Right lung (tissue), 10 donors: ENCODE measurements around the gene TAF9B. TPM values are rescaled to one million over a fixed set of nuclear protein-coding genes. Genes with fewer than 3 reads are reported as not detected.
"Not testable (repeated sequence)": the region's sequence is repeated elsewhere in the genome, so short reads cannot be mapped to it uniquely, and the experiment has no call there.

Experiments
- DNase-seq, 2 donors: peaks; one replicate each; pipeline ENCODE4 v3.0.0-alpha.2; 2013
- long read RNA-seq, 8 donors: transcript quantifications; one replicate each; lab custom pipeline, GENCODE V29; 2026
- polyA plus RNA-seq, 5 donors: library from polyadenylated mRNA; unstranded; fragments of 120-200 nt; gene quantifications; one replicate each; pipeline versions ENCODE4 v1.2.1 to v1.2.3, GENCODE V29; 2013; ENCODE audit warnings: inconsistent platforms in 1 of 5, low replicate concordance in 1 of 5; ENCODE audit not compliant: insufficient read length in 5 of 5, insufficient read depth in 1 of 5

Gene TAF9B, protein sequence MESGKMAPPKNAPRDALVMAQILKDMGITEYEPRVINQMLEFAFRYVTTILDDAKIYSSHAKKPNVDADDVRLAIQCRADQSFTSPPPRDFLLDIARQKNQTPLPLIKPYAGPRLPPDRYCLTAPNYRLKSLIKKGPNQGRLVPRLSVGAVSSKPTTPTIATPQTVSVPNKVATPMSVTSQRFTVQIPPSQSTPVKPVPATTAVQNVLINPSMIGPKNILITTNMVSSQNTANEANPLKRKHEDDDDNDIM
- 10 to 100 TPM; 34.4 to 51.4 (median 46.5) TPM for polyA plus RNA-seq
- long read RNA-seq, donor 1, transcript TAF9B-201 (7 exons, 2,713 nt), result major isoform, 21 of 21 reads
- long read RNA-seq, donor 1, partial matches to known transcripts, result 0 of 21 reads
- long read RNA-seq, donor 1, other reads (novel, unspliced or antisense), result 0 of 21 reads
- long read RNA-seq, donor 2, transcript TAF9B-201 (7 exons, 2,713 nt), result major isoform, 15 of 15 reads
- long read RNA-seq, donor 2, partial matches to known transcripts, result 0 of 15 reads
- long read RNA-seq, donor 2, other reads (novel, unspliced or antisense), result 0 of 15 reads
- long read RNA-seq, donor 3, transcript TAF9B-201 (7 exons, 2,713 nt), result major isoform, 8 of 8 reads
- long read RNA-seq, donor 3, partial matches to known transcripts, result 0 of 8 reads
- long read RNA-seq, donor 3, other reads (novel, unspliced or antisense), result 0 of 8 reads
- long read RNA-seq, donor 4, transcript TAF9B-201 (7 exons, 2,713 nt), result major isoform, 5 of 10 reads
- long read RNA-seq, donor 4, partial matches to known transcripts, result 5 of 10 reads
- long read RNA-seq, donor 4, other reads (novel, unspliced or antisense), result 0 of 10 reads
- long read RNA-seq, donor 5, transcript TAF9B-201 (7 exons, 2,713 nt), result major isoform, 12 of 12 reads
- long read RNA-seq, donor 5, partial matches to known transcripts, result 0 of 12 reads
- long read RNA-seq, donor 5, other reads (novel, unspliced or antisense), result 0 of 12 reads
- long read RNA-seq, donor 6, transcript TAF9B-201 (7 exons, 2,713 nt), result major isoform, 23 of 23 reads
- long read RNA-seq, donor 6, partial matches to known transcripts, result 0 of 23 reads
- long read RNA-seq, donor 6, other reads (novel, unspliced or antisense), result 0 of 23 reads
- long read RNA-seq, donor 7, transcript TAF9B-201 (7 exons, 2,713 nt), result major isoform, 11 of 12 reads
- long read RNA-seq, donor 7, partial matches to known transcripts, result 0 of 12 reads
- long read RNA-seq, donor 7, other reads (novel, unspliced or antisense), result 0 of 12 reads
- long read RNA-seq, donor 8, transcript TAF9B-201 (7 exons, 2,713 nt), result major isoform, 7 of 12 reads
- long read RNA-seq, donor 8, partial matches to known transcripts, result 5 of 12 reads
- long read RNA-seq, donor 8, other reads (novel, unspliced or antisense), result 0 of 12 reads

DNA sequence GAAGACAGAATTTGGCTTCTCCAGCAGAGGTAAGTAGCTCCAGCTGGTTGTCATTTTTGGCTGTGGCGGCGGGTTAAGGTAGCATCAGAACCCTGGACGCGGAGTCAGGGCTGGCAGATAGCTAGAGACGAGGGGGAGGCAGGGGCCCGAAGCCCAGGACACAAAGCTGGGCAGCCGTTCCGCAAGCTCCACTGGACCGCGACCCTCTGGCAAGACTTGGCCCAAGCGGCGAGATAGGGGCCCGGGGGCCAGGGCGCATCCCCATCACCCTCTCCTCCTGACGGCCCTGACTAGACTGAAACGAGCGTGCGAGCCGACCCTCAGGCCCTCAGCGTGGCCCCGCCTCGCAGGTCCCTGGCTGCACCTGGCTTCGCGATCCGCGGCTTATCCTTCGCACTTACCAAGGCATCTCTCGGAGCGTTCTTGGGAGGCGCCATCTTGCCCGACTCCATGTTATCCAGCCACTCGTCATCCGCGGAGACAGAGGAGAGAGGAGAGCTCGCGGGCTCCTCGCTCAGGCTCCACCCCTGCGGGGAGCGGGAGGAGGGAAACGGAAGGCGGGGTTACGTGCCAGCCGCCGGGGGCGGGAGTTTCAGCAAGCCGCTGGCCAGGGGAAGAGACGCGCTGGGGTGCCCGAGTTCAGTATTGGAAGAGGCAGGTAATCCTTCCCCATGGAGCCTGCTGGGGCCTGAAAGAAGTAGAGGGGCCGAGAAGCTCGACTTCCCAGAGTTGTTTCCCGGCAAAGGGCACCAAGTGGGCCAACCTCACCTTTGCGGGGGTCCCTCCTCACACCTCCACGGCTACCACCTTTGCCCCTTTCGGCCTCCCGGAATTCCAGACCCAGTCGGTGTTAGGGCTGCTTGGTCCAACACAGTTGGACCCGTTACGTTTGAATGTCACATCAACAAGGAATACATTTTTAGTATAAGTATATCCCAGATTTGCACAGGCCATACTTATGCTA, at the start of gene TAF9B:
Gene TAF9B, minus strand, starts transcription at position 491 of the 964 bp plus-strand sequence. Its CDS starts 39 bp downstream, at position 452.
- peak; percentile 72 to 82 for DNase-seq

DNA sequence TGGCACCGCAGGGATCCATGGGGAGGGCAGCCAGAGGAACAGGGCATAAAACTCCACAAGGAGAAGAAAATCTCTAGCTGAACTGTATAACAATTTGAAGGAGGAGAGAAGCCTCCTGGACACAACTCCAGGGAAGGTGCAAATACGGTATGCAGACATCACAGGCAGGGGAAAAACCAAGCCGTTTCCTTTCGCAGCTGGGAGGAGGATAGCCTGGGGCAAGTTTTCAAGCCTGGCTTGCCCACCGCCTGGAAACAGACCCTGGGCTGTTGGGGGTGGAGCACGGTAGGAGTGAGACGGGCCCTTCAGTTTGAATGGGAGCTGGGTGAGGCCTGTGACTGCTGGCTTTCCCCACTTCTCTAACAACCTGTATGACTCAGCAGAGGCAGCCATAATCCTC, 43.4 kb upstream of the TAF9B start:
- DNase-seq, result no peak

DNA sequence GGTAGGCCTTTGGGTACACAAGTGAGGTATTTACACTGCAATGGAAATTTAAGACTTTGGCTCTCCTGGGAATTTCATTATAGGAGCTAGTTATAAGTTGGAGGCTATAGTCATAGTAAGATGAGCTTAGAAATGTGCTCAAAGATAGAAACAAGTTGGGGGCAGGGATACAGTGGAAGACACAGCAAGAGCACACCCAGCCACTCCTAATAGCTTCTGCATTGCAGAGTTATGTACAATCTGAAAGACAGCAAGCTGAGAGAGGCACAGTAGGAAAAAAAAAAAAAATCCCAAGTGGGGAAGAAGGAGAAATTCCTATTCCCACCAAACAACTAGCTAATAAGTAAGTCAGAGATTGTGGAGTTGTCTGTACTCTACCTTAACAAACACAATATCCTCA, 41.9 kb upstream of the TAF9B start:
- DNase-seq, result no peak

DNA sequence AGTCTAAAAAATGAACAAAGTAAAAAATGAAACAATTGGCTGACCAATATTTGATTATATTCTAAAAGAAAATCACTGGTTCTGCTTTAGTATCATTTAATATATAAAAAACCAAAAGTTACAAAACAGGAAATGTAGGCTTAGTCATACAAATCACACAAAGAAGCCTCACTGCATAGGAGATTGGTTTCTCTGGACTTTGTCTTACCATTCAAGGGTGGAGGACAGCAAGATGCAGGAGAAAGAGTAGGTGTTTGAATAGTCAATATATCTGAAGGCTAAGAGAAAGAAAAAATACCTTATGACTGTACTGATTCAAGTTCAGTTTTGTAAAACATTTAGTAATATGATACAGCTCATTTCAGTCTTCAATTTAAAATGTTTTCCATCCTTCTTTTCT, 28.6 kb upstream of the TAF9B start:
- no peak for DNase-seq

DNA sequence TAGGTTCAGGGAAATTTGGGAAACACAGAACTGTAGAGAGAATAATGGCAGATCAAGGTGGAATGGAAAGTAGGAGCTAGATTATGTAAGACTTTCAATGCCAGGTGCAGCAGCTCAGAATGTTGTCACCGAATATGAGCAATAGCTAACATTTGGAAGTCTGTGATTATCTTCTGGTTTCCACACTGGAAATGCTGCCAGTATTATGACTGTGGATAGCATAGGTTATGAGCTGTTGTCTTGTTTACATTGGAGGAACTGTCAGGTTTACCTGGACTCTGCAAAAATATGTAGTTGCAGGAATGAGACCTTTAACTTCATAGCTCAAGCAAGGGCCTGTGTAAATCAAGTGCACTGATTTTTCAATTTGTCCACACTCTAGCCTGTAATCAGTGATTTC, 26.0 kb upstream of the TAF9B start:
- DNase-seq, result no peak

DNA sequence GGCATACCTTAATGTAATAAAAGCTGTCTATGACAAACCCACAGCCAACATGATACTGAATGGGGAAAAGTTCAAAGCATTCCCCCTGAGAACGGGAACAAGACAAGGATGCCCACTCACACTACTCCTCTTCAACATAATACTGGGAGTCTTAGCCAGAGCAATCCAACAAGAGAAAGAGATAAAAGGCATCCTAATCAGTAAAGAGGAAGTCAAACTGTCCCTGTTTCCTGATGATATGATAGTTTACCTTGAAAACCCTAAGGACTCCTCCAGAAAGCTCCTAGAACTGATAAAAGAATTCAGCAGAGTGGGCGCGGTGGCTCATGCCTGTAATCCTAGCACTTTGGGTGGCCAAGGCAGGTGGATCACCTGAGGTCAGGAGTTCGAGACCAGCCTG, 23.7 kb upstream of the TAF9B start:
- not testable (repeated sequence) for DNase-seq

DNA sequence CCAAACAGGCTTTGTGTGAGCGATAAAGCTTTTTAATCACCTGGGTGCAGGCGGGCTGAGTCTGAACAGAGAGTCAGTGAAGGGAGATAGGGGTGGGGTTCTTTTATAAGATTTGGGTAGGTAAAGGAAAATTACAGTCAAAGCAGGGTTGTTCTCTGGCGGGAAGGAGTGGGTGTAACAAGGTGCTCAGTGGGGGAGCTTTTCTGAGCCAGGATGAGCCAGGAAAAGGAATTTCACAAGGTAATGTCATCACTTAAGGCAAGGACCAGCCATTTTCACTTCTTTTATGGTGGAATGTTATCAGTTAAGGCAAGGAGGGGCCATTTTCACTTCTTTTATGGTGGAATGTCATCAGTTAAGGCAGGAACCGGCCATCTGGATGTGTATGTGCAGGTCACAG, 21.3 kb upstream of the TAF9B start:
- not testable (repeated sequence) for DNase-seq

DNA sequence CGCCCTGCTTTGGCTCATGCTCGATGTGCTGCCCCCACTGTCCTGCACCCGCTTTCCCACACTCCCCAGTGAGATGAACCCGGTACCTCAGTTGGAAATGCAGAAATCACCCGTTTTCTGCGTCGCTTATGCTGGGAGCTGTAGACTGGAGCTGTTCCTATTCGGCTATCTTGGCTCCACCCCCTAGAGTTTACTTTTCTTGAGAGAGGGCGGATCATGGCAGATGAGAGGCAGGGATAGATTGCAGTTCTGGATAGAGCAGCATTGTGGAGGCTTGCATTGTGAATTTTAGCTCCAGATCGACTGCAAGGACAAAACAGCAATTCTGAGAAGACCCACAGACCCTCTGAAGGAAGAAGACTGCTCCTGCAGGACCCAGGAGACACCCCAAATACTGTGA, 18.4 kb upstream of the TAF9B start:
- not testable (repeated sequence) for DNase-seq

DNA sequence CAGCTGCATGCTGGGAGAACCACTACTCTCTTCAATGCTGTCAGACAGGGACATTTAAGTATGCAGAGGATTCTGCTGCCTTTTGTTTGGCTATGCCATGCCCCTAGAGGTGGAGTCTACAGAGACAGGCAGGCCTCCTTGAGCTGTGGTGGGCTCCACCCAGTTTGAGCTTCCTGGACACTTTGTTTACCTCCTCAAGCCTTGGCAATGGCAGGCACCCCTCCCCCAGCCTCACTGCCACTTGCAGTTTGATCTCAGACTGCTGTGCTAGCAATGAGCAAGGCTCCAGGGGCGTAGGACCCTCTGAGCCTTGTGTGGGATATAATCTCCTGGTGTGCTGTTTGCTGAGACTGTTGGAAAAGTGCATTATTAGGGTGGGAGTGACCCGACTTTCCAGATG, 17.9 kb upstream of the TAF9B start:
- DNase-seq, result not testable (repeated sequence)

DNA sequence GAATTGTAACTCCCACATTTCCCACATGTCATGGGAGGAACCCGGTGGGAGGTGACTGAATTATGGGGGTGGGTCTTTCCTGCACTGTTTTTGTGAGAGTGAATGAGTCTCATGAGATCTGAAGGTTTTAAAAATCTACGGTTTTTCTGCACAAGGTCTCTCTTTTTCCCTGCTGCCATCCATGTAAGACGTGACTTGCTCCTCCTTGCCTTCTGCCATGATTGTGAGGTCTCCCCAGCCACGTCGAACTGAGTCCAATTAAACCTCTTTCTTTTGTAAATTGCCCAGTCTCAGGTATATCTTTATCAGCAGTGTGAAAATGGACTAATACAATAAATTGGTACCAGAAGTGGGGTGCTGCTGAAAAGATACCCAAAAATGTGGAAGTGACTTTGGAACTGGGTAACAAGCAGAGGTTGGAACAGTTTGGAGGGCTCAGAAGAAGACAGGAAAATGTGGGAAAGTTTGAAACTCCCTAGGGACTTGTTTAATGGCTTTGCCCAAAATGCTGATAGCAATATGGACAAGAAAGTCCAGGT, 7.6 kb upstream of the TAF9B start:
- DNase-seq, result not testable (repeated sequence)

DNA sequence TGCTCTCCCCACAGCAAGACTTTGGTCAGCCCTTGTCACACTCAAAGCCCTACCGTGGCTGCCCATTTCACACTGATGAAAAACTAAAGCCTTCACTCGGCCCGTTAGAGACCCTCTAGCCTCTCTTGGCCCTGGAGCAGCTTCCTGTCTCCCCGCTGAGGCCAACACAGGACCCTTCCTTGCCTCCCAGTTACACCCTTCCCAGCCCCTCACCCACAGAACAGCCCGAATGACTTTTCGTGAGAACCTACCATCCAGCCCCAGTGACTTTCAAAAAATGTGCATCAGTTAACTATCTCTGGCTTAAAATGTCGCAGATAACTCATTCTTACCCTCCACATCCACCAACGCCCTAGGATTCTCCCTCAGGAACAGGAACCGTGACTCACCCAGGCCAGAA, 756 bp upstream of the TAF9B start:
- no peak for DNase-seq

DNA sequence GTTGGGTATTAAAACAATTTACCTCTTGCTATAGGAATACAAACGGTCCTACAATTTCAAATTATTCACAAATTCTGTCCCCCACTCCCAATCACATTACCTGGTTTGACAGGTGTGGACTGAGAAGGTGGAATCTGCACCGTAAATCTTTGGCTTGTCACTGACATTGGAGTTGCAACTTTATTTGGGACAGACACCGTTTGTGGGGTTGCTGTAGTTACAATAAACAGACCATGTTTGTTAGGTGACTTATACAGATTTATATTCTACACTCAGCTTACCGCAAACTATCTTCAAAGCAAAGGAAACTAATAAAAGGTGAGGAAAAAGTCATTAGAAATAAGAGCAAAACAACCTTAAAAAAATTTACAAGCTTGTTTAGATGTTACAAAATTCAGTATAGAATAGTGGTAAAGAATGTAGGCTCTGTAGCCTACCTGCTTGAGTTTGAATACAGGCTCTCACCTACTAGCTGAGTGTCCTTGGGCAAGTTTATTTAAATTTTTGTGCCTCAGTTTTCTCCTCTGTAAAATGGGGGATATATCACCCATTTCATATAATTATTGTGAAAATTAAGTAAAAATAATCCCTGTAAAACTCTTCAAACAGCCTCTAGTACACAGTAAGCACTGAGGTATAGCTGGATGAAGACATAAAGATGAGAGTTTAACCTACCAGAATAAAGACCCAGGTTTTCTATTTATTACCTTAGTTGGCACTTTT, 6.1 kb downstream of the TAF9B start:
- DNase-seq, result no peak

DNA sequence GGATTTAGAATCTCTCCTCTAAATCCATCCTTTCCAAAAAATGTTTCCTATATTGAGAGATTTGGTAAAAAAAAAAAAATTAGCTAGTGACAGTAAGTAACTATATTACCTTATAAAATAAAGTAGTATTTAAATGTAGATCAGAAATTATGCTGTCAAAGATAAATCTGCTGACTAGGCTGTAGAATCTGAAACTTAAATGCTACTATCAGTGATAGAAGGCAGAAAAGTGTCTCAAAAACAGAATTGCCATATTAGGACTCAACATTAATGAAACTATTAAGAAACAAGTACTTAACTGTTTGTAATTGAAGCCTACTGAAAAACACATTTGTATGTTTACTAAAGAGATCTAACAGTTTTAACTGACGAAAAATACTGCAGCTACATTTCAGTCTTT, 8.3 kb downstream of the TAF9B start:
- no peak for DNase-seq

DNA sequence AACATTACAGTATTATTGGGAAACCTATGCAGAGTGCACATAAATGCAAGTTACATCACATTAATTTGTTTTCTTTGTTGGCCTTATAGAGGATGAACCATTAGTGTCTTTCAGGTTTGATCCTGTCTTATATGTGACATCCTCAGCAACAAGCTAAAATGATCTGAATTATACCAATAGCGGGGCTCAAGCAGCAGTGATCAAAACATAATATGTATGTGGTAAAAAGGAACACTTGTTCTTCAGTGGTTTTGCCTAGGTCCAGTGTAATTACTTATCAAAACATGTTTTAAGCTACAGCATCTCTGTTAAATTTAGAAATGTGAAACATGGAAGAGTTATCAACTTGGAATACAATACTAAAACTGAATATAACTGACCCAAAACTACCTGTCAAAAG, 9.1 kb downstream of the TAF9B start:
- DNase-seq, result no peak

DNA sequence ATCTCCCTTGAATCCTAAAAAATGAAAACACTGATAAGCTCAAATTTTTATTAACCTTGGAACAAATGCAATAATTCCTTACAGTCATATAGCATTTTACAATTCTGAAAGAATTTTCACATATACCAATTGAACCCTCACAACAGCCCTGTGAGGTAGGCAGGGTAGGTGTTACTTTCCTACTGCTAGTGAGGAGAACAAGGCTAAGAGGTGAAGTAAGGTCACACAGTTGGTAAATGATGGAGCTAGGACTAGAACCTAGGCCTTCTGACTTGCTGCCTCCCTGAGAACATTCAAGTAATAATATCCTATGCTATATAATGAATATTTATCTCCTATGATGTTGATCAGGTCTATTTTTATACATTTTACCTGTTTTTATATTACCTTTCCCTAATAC, 9.7 kb downstream of the TAF9B start:
- no peak for DNase-seq

DNA sequence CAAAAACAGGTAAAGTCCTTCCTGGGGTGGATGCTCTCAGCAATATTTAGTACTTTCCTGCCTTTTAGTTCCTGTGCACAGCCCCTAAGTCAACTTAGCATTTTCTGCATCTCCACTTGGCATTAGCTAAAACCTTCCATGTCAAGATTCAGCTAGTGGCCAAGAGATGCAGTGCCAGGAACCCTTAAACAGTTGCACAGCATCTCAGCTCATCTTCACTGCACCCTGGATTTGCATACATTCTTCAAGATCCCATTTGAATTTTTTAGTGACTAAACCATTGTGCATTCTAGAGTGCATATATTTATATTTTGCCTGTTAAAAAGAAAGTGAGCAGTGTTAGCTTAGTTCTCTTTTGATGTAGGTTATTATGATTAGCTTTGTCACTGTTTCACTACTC, 13.7 kb downstream of the TAF9B start:
- DNase-seq, result not testable (repeated sequence)

DNA sequence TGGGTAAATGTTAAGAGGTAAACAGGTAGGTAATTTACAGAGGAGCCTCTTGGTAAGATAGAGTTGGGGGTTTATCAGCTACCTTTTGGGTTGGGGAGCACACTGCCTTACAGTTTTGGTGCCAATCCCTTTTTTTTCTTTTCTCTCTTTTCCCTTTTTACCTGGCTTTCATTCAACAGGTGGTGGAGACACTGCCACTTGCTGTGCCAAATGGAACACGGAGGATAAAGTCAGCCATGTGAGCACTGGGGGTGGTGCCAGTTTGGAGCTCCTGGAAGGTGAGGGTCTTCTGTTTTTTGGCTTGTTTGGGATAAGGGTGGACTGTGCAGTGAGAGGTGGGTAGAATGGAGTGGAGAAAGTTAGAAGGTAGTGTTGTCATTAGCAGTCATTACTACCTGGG, 14.3 kb downstream of the TAF9B start:
- no peak for DNase-seq

DNA sequence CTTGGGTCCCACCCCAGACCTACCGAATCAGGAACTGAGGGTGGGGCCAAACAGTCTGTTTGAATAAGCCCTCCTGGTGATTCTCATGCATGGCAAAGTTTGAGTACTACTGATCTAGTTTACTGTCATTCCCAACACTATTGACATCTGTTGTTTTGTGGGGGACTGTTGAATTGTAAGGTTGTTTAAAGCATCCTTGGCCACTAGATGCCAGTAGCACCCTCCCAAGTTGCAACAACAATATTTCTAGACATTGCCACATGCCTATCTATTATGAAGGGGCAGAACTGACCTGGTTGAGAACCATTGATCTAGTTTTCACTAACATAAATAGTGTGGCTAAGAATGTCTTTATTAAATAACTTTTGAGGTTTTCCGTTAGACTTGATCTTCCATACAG, 15.1 kb downstream of the TAF9B start:
- no peak for DNase-seq

DNA sequence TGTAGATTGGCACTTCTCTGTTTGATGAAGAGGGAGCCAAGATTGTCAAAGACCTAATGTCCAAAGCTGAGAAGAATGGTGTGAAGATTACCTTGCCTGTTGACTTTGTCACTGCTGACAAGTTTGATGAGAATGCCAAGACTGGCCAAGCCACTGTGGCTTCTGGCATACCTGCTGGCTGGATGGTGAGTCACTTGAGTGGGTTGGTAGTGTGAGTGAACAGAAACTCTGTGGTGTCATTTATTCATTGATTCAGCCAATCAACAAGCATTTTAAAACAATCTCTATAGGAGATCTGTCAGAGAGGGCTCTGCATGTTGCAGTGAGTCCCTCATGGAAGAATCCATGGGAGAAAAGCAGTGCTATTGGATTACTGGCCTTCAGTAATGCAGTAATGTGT, 16.3 kb downstream of the TAF9B start:
- no peak for DNase-seq
